Epithelial cell of esophagus (primary cell): ENCODE measurements around the gene KDM4C.

Experiments used
- DNase-seq: peaks from one replicate; pipeline ENCODE4 v3.0.0; 2010; ENCODE audit warnings: low read depth
- H3K4me3 ChIP-seq: 2 replicates; pipeline ENCODE4 v1.5.1; 2011; ENCODE audit warnings: mild to moderate bottlenecking, low read length, control low read depth
- TF ChIP-seq, protein P1 (sequence below): IDR thresholded peaks from 2 replicates; pipeline ENCODE4 v1.5.1; 2011; ENCODE audit warnings: low read depth, mild to moderate bottlenecking, low read length, control low read depth, inconsistent platforms; ENCODE audit not compliant: insufficient read depth; ENCODE audit errors: missing control alignments

KDM4C gene

DNA sequence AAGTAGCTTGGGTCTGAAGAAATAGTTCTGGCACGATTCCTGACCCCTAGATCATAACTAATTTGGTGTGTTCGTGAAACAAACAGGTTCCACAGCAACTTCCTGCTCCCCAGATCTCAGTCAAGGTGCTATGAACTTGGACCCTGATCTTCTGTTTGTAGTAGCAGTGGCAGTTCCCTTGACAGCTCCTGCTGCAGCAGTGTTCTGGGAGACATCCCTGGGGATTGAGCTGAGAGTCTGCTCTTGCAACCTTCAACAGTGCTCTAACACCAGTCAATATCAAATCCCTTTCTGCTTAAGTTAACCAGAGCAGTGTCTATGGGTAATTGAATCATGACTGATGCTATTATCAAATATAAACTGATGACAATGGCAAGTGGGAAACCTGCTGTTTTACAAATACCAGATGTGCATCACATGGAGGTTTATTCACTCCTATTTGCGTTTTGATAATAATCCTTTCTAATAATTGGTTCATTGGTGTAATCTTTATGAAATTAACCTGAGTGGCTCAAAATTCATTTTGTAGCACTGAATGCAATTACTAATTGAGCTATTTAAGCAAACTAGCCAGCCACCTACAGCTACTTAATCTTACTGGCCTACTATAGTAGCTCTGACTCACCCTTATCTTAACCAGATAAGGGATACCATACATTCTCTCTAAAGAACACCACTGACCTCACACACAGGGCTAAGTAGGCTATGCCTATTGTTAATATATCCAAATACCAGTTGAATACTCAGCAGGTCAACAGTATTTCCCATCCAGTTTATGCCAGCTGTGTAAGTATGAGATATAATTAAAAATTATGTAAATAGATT, 21.9 kb downstream of the KDM4C start:
- H3K4me3 ChIP-seq, result no peak overlapping the region
- DNase-seq, result no peak
- TF ChIP-seq, protein P1, sequence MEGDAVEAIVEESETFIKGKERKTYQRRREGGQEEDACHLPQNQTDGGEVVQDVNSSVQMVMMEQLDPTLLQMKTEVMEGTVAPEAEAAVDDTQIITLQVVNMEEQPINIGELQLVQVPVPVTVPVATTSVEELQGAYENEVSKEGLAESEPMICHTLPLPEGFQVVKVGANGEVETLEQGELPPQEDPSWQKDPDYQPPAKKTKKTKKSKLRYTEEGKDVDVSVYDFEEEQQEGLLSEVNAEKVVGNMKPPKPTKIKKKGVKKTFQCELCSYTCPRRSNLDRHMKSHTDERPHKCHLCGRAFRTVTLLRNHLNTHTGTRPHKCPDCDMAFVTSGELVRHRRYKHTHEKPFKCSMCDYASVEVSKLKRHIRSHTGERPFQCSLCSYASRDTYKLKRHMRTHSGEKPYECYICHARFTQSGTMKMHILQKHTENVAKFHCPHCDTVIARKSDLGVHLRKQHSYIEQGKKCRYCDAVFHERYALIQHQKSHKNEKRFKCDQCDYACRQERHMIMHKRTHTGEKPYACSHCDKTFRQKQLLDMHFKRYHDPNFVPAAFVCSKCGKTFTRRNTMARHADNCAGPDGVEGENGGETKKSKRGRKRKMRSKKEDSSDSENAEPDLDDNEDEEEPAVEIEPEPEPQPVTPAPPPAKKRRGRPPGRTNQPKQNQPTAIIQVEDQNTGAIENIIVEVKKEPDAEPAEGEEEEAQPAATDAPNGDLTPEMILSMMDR, result no peak

DNA sequence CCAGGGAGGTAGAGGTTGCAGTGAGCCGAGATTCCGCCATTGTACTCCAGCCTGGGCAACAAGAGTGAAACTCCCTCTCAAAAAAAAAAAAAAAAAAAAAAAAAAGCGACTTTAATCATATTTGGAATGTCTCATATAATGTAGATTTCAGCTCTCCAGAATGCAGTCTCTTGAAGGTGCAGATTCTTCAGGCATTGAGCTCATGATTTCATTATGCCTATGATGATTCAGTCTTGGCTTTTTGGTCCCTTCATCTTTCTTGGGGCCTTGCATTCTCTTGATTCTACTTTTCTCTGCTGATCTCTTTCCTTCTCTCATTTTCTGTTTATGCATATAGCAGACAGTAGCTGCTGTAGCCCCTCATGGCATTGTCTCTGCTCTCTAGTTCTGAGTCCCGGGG, 22.9 kb downstream of the KDM4C start:
- H3K4me3 ChIP-seq, result no peak overlapping the region
- TF ChIP-seq, protein P1, result no peak
- DNase-seq, result no peak

DNA sequence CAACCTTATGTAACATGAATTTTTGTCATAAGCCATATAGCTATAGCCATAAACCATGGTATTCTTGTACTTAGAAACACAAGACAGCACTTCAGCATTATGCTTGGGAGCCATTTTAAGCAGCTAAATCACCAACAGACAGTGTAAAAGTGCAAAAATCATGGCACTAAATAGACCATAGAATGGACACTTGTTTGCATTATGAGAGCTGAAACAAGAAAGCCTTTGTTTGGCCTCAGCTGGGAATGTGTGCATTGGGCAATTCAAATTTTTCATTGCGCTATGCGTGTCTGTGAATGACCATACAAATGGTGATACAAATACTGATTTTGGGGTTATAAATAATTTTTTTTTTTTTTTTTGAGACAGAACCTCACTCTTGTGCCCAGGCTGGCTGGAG, 23.7 kb downstream of the KDM4C start:
- H3K4me3 ChIP-seq, result no peak overlapping the region
- DNase-seq, result no peak
- TF ChIP-seq, protein P1, result no peak

DNA sequence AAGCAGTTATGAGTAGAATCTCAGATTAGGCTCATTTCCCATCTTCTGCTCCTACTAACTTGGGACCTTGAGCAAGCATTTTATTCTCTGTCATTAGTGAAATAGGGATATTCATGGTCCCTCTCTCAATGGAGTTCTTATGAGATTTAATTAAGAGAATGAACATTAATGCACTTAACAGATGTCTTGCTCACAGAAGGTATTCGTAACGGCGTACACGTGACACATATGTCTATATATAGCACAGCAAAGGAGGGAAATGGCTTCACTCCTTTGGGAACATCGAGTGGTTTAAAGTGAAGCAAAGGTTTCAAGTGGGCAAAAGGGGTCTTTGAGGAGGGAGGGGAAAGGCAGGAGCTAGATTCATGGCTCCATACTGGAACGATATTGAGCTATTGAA, 24.6 kb downstream of the KDM4C start:
- TF ChIP-seq, protein P1, result no peak
- H3K4me3 ChIP-seq, result no peak overlapping the region
- no peak for DNase-seq

DNA sequence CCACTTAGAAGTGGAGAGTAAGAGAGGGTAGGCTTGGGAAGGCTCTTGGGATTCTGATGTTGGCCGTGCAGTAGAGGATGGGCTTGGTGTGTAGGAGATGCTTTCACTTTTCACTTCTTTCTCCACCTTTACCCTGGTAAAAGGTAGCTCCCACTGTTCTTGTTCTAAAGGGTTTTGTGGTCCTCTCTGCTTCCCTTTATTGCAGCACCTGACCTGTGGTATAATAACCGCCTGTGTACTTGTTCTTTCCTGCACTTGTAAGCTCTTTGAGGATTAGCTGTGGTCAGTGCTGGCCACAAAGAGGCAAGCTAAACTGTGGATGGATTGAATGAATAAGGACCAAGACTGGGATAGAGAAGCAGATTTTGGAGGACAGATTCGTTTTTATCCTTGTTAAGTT, 25.2 kb downstream of the KDM4C start:
- no peak overlapping the region for H3K4me3 ChIP-seq
- DNase-seq, result no peak
- TF ChIP-seq, protein P1, result no peak

DNA sequence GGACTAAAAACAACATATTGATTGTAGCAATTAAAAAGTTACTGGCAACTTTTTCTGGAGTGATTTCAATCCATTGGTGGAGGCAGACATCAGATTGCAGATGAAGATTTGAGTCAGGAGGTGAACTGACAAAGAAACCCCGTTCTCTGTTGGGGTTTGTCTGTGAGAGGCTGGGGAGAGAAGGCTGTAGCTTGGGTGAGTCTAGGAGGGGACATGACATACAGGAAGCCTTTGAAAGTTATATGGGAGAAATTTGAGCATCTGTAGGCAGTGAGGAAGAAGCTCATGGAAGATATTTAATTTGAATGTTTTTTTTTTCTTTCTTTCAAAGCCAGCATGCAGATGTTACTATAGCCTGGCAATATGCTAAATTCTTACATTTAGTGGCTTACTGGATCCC, 26.0 kb downstream of the KDM4C start:
- no peak for DNase-seq
- TF ChIP-seq, protein P1, result no peak
- no peak overlapping the region for H3K4me3 ChIP-seq

DNA sequence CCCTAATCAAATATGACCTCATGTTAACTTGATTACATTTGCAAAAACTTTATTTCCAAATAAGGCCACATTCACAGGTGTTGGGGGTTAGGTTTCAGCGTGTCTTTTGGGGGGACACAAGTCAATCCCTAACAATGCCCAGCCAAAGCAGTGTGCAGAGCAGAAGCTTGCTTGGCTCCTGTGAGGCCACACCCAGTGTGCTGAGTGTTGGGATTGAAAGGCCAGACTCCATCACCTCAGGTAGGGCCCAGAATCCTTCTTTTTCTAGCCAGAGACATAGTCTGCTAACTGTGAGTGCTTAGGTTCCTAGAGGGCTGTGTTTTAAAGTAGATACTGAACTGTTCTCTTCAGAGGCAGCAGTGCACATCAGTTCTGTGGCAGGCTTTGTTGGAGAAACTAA, 27.9 kb downstream of the KDM4C start:
- H3K4me3 ChIP-seq, result no peak overlapping the region
- TF ChIP-seq, protein P1, result no peak
- DNase-seq, result no peak
